AG09319 (cell line): ENCODE measurements around the gene ZBED4.

ENCODE experiments used
- DNase-seq: peaks from one replicate; pipeline ENCODE4 v3.0.0-alpha.2; 2010; ENCODE audit warnings: low read depth; ENCODE audit errors: extremely low read depth
- CTCF ChIP-seq: IDR thresholded peaks from 2 replicates; pipeline ENCODE4 v1.5.1; 2011; ENCODE audit warnings: low read depth, mild to moderate bottlenecking, inconsistent platforms, low read length, moderate library complexity

The ZBED4 gene

GRCh38 chr22:49935561-49935960, 81.9 kb downstream of the ZBED4 start:
- no peak for TF ChIP-seq CTCF
- DNase-seq = no peak

- no peak for TF ChIP-seq CTCF
- DNase-seq = peak; percentile 62
Observed at GRCh38 chr22:49936018-49936972, 82.7 kb downstream of the ZBED4 start.

DNA sequence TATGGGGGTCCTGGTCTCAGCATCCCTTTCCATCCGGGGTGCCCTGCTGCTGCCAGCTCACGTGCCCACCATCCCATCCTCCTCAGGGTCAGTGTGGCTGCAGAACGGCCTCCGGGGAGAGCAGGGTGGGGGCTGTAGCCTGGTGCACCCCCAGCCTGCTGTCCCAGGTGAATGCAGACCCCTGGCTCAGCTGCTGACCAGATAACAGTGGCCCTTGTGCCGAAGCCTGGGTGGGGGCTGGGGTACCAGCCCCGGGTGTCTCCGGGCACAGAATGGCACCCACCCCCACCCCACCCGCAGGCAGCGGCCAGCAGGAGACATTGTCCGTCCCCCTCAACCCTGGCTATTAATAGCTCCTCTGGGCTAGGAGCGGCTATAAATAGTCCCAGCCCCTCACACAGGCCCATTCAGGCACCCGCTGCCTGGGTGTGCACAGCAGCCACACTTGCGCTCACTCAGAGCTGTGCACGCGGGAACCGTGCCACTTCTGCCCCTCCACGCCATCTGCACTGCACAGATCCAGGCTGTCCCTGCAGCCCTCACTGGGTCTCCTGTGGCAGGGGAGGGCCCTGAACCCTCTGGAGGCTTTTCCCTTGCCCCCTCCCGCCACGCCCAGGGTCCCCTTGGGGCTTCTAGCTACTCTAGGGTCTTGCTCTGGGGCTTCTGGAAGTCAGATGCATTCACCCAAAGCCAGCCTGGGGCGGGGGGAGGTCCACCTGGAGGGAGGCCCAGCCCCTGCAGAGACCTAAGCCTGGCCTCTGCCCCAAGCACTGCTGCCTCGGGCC, 83.5 kb downstream of the ZBED4 start:
- TF ChIP-seq CTCF = no peak
- DNase-seq = no peak

DNA sequence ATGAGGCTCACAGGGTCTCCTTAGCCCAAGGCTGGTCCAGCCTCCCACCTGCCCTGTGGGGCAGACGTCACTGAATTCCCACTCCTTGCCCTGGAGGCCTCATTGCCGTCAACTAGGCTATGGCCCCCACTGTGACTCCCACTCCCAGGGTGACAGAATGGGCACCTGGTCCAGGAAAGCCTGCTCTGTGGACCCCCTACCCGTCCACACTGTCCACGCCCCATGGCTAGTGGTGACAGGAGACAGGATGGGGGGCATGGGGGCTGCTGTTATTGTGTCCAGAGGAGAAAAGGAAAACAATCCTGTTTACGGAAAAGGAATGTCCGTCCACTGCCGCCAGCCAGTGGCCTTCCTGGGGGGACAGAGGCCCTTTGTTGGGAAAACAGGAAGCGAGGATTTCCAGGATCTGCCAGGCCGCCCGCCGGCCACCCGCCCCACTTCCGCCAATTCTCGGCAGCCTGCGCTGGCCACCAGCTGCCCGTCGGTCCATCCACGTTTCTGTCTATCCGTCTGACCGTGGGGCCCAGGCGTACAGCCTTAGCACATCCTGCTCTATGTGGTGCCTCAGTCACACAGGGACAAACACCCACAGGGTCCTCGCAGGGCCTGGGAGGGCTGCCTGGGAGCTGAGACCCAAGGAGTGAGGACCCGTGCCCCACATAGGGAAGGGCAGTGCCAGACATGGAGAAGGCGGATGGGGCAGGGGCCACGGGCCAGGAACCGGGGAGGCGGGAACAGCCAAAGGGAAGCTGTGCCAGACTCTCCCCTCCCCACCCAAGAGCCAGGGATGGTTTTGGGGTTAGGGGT, 84.3 kb downstream of the ZBED4 start:
- no peak for TF ChIP-seq CTCF

DNA sequence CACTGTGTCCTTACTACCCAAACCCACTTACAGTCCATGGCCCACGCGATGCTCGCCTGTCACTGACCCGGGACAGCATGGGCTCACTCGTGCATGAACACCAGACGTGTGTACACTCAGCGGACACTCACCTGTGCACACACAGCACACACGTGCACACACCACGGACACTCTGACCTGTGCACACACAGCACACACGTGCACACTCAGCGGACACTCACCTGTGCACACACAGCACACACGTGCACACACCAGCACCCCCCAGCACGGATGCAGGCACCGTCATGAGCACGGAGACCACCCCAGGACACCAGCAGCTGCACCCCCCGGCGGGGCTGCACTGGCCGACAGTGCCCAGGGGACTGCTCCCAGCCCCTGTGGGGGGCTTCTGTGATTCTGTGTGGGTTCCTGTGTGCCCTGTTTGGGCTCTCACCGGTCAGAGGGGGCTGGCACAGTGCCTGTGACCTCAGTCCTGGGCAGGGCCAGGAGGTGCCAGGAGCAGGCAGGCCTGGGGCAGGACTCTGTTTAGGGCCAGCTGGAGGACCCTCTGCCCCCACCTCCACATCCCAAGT, 85.0 kb downstream of the ZBED4 start:
- no peak for TF ChIP-seq CTCF
- DNase-seq = no peak

More for the DNA sequence above, 84.3 kb downstream of the ZBED4 start:
- DNase-seq = no peak
